HG03442 (cell line): ENCODE results near the gene ESYT1.

Experiments
- ATAC-seq: cut with Tn5 transposase; IDR thresholded peaks from one replicate; pipeline ENCODE4 v1.9.1; 2021; ENCODE audit warnings: mild to moderate bottlenecking, moderate library complexity; ENCODE audit not compliant: unreplicated experiment

ESYT1 gene

DNA sequence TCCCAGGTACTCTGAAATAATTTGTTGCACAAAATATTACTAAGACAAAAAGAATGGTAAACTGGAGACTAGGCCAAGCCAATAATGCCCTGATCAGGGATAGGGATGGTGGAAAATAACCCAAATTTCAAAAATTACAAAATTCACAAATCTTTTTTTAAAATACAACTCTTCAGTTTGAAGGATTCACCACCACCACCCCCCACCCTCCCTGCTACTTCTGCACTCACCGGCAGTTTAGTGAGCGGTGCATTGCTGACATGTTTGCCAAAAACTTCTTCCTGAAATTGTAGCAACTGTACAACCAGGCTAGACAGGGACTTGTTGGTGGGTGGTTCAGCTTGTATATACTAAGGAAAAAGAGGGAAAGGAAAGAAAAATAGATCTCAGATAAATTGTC, 58.9 kb downstream of the ESYT1 start:
- no peak for ATAC-seq

DNA sequence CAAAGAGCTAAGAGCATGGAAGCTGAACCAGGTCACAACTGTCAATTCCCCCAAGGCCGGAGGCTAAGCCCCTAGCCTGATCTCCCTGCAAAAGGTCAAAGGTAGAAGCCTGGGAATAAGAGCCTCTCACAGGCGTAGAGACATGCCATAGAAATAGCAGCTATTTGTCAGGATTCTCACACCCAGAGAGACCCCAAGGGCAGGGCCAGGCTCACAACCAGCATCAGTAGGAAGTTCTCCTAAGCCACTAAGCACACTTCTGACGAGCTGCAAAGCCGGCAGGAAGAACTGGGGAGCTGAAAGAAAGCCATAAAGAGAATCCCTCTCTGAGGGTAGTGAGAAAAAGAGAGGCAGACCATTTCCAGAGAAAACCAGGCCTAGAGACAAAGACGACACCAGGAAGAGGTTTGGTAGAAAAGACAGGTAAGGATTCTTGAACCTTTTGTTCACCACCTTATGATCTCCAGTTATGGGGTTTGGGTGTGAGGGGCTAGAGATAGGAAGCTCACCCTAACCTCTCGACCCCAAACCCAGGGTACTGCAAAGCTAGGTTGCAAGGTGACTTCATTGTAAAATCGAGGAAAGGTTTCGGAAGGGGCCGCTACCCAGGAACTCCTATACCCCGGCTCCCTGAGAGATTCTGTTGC, 60.2 kb downstream of the ESYT1 start:
- no peak for ATAC-seq

DNA sequence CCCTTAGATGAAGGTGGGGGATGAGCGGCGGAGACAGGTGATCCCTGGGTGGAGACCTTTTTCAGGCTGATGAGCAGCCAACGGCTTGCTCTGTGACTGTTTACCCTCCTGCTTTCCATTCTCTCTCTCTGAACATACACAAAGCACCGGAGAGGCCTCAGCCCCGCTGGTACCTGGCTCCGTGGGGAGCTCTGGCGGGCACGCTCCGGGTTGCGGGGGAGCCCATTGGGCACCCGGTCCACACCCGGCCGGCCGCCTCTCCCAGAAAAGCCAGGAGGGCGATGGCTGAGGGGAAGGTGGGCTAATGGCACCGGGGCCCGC, 60.7 kb downstream of the ESYT1 start:
- ATAC-seq = no peak

DNA sequence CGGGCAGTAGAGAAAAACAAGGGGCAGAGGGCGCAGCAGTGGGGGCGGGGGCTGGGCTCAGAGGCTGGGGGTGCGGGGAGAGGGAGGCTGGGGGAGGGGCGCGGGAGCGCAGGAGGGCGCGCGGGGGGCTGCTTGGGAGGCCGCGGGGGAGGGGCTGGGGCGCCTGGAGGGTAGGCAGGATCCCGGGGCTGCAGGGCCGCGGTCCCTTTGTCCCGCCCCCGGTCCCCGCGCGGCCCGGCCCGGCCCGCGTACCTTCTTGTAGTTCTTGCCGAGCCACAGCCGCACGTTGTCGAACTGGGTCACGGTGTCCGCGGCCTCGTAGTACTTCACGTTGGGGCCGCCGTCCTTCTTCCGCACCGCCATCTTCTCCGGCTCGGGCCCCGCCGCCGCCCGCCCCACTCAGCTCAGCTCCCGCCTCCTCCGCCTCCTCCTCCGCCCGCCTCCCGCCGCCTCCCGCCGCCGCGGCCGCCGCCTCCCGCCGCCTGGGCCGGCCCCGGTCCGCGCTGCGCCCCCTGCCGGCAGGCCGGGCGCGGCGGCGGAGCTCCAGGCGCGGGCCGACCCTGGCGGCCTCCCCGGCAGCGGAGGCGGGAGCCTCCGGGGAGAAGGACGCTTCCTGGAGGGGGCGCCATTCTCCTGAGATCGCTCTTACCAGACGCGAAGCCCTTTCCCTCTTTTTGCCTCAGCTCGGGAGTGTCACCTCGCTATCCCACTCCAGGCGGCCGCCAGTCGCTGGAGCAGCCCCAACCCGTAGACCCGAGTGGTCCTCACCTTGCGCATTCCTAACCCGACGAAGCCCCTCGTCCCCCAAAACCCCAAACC, 61.2 kb downstream of the ESYT1 start, which contains the start of gene SMARCC2:
Gene SMARCC2, minus strand, starts transcription at position 385 of the 819 bp plus-strand sequence. Its CDS starts 22 bp downstream, at position 363.
- ATAC-seq = peak; percentile 73

DNA sequence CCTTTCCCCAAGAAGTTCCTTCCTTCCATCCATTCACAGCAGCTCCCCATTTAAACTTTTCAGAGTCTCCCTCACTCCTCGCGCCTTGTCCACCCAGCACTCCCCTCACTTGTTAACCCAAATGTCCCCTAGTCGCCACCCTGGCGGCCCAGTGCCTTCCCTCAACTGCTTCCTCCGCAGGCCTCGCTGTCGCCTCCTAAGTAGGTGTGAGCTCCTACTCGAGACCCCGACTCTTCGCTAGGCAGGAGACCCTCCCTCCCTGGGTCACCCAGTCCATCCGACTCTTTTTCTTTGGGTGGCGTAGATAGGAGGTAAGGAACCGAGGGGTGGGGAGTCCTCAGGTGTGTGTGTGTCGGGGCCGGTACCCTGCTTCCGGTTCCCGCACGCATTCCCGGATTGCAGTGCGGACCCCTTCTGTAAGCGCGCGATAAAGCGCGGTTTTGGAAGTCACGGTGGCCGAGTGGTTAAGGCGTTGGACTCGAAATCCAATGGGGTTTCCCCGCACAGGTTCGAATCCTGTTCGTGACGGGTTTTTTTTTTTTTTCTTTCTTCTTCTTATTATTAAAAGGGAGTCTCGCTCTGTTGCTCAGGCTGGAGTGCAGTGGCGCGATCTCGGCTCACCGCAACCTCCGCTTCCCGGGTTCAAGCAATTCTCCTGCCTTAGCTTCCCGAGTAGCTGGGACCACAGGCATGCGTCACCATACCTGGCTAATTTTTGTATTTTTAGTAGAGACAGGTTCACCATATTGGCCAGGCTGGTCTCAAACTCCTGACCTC, 62.0 kb downstream of the ESYT1 start:
- ATAC-seq = peak; percentile 30

DNA sequence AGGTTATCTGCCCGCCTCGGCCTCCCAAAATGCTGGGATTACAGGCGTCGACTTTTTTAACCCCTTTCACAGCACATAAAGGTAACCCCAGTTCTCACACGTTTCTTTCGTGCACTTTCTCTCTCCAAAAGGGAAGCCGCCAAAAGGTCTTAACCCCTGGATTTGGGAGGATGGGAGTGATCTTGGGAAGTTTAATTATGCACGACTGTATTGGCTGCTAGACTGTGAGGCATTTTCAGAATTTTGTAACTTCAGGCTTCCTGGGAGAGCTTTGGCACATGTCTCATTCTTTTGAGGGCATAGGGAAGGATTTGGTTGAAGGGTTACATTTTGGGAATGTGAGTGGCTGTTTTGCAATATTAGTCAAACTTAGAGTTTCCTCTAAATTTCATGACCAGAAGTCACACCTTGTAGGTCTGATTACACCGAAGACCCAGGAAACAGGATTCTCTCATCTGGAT, 62.7 kb downstream of the ESYT1 start:
- no peak for ATAC-seq

DNA sequence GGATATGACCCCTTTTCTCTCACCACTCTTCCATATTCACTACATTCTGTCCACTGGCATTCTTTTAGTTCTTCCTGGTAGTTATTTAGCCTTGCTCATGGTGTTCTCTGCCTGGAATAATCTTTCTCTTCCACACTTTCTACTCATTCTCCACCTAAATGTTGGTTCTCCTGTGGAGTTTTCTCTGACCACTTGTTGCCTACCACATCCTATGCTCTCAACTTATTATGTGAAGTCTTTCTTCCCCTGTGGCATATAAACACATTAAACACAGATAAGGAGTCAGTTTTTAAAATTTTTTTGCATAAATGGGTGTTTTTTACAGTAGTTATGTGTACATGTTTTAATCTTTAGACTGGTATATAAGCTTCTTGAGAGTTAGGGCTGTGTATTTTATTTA, 64.5 kb downstream of the ESYT1 start:
- ATAC-seq = no peak

DNA sequence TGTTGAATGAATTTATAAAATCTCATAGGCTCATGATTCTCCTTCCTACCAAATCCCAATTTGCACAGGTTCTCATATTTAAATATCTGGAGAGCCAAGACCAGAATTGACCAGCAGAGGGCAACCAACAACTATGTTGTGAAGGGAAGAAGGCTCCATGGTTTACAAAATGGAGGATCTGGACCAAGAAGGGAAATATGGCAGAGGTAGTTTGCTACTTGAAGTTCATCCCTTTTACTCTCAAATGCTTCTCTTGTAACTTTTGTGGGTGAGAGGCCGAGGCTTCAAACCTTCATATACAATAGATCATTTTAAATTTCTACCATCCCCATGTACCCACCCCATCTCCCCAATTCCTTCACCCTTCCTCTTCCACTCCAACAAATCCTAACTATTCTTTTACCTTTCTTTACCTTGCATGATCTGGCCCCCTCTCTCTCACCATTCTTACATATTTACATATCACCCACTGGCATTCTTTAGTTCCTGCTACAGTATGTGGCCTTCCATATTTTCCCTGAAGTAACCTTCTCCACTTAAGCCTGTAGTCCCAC, 65.0 kb downstream of the ESYT1 start:
- no peak for ATAC-seq
